PFSK-1 (cell line): ENCODE data around the gene RHO.

Experiments used
- FOXP2 ChIP-seq: optimal IDR thresholded peaks from 2 replicates; pipeline ENCODE3; 2011; ENCODE audit warnings: borderline replicate concordance, control low read depth, inconsistent platforms; ENCODE audit not compliant: insufficient read depth; ENCODE audit errors: extremely low read length, extremely low read depth
- POLR2AphosphoS5 ChIP-seq: IDR thresholded peaks from 2 replicates; pipeline ENCODE4 v1.6.1; 2012; ENCODE audit warnings: low read depth, mild to moderate bottlenecking, control low read depth, low read length, moderate library complexity
- REST ChIP-seq, 2 experiments: IDR thresholded peaks; 2 replicates each; pipeline versions ENCODE4 v1.6.1 to v1.8.0; 2011 to 2012; ENCODE audit warnings: low read depth in 2 of 2, low read length in 2 of 2, control low read depth in 1 of 2, inconsistent platforms in 1 of 2, mild to moderate bottlenecking in 1 of 2, moderate library complexity in 1 of 2; ENCODE audit not compliant: insufficient read depth in 1 of 2
- SIN3A ChIP-seq: IDR thresholded peaks from 2 replicates; pipeline ENCODE4 v1.6.1; 2012; ENCODE audit warnings: mild to moderate bottlenecking, low read length, moderate library complexity, borderline replicate concordance; ENCODE audit not compliant: insufficient read depth
- TAF1 ChIP-seq: IDR thresholded peaks from 2 replicates; pipeline ENCODE4 v1.6.1; 2012; ENCODE audit warnings: low read length, control low read depth, borderline replicate concordance; ENCODE audit not compliant: insufficient read depth

- TF ChIP-seq SIN3A (no peak), TAF1 (no peak), POLR2AphosphoS5 (no peak), REST (IDR thresholded peaks at IDR 0.05; ENCODE audit: insufficient read depth in 1 of 2, low read depth in 2 of 2, low read length in 2 of 2) (no peak), FOXP2 (no peak)
These were observed 18.8 kb downstream of the RHO start for GRCh38 chr3:129547241-129547640.
